Loucy (cell line): ENCODE measurements around the gene NEUROD6.

Source experiments
- H2AFZ ChIP-seq: fragments of 200-600 bp; sonication (generic); 2 replicates; pipeline ENCODE4 v1.6.0; 2016; ENCODE audit warnings: antibody characterized with exemption, mild to moderate bottlenecking, low read length, moderate library complexity
- H3F3A ChIP-seq: fragments of 200-600 bp; 2 replicates; pipeline ENCODE4 v1.6.0; 2016; ENCODE audit warnings: antibody characterized with exemption, low read depth, mild to moderate bottlenecking
- H3K27me3 ChIP-seq: fragments of 200-600 bp; sonication (generic); 2 replicates; pipeline ENCODE4 v1.6.1; 2014; ENCODE audit warnings: low read length, mild to moderate bottlenecking; ENCODE audit not compliant: insufficient read depth, poor library complexity, severe bottlenecking
- H3K36me3 ChIP-seq: fragments of 200-600 bp; sonication (generic); 2 replicates; pipeline ENCODE4 v1.6.1; 2016; ENCODE audit warnings: low read length; ENCODE audit not compliant: insufficient read depth
- H3K4me1 ChIP-seq: fragments of 200-600 bp; sonication (generic); 2 replicates; pipeline ENCODE4 v1.5.1; 2014; ENCODE audit warnings: low read length, mild to moderate bottlenecking; ENCODE audit not compliant: insufficient read depth, poor library complexity, severe bottlenecking
- H3K4me2 ChIP-seq: fragments of 200-600 bp; sonication (generic); 2 replicates; pipeline ENCODE4 v1.6.0; 2014; ENCODE audit warnings: antibody characterized with exemption, low read length, low read depth, mild to moderate bottlenecking; ENCODE audit not compliant: poor library complexity, severe bottlenecking
- H3K4me3 ChIP-seq: fragments of 200-600 bp; sonication (generic); 2 replicates; pipeline ENCODE4 v1.5.1; 2014; ENCODE audit warnings: low read length, mild to moderate bottlenecking, mixed read lengths; ENCODE audit not compliant: poor library complexity, severe bottlenecking
- H3K79me2 ChIP-seq: fragments of 200-600 bp; sonication (generic); 2 replicates; pipeline ENCODE4 v1.6.1; 2014; ENCODE audit warnings: low read length; ENCODE audit not compliant: insufficient read depth
- H3K9ac ChIP-seq: fragments of 200-600 bp; sonication (generic); 2 replicates; pipeline ENCODE4 v1.6.0; 2014; ENCODE audit warnings: mild to moderate bottlenecking, low read depth, low read length, moderate library complexity; ENCODE audit not compliant: poor library complexity, severe bottlenecking
- H3K9me2 ChIP-seq: fragments of 200-600 bp; sonication (generic); replicated peaks from 2 replicates; pipeline ENCODE4 v1.6.1; 2016; ENCODE audit warnings: low read depth, low read length, mixed read lengths
- H3K9me3 ChIP-seq: fragments of 200-600 bp; sonication (generic); 2 replicates; pipeline ENCODE4 v1.6.1; 2014; ENCODE audit warnings: mild to moderate bottlenecking, antibody characterized with exemption, low read length, low read depth; ENCODE audit not compliant: insufficient read depth
- H4K20me1 ChIP-seq: fragments of 200-600 bp; sonication (generic); 2 replicates; pipeline ENCODE4 v1.6.0; 2014; ENCODE audit warnings: antibody characterized with exemption, low read length, mild to moderate bottlenecking; ENCODE audit not compliant: insufficient read depth, poor library complexity, severe bottlenecking
- EZH2phosphoT487 ChIP-seq: fragments of 200-600 bp; IDR thresholded peaks from 2 replicates; pipeline ENCODE4 v1.6.1; 2018; ENCODE audit warnings: antibody characterized with exemption, mild to moderate bottlenecking, moderate library complexity, borderline replicate concordance
- TF ChIP-seq, protein P1 (sequence below): fragments of 200-600 bp; sonication (generic); conservative IDR thresholded peaks from 2 replicates; pipeline ENCODE4 v1.5.1; 2014; ENCODE audit warnings: mild to moderate bottlenecking, antibody characterized with exemption, low read length

The NEUROD6 gene

DNA sequence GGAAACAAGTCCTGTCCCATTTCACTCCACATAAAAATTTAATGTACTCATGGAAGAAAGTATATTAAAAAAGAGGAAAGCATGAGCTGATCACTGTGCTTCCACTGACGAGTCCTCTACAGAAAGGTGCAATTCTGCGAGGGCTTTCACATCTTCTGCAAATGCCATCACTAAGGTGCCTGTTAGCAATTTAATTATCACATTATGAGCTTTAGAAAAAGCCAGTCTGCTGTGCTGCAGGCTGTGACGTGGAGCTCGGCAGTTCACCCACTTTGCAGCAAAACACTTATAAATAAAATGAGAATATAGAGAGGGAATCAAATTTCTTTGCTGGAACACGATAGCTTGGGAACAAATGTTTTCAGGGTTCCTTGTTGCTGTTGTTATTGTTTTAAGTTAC is 22.5 kb upstream of the NEUROD6 start:
- Histone ChIP-seq H3K36me3 (no peaks in the 10 kb centered on the region), H3K4me2 (no peak overlapping the region), H3K9me3 (no peaks in the 10 kb centered on the region), H3K9me2 (no peaks in the 10 kb centered on the region), H2AFZ (no peak overlapping the region), H4K20me1 (no peaks in the 10 kb centered on the region), H3K27me3 (no peaks in the 10 kb centered on the region), H3K4me3 (no peak overlapping the region), H3K4me1 (no peaks in the 10 kb centered on the region), H3K9ac (no peak overlapping the region), H3K79me2 (no peaks in the 10 kb centered on the region), H3F3A (no peaks in the 10 kb centered on the region)
- TF ChIP-seq EZH2phosphoT487 = no peak
- TF ChIP-seq, protein P1, sequence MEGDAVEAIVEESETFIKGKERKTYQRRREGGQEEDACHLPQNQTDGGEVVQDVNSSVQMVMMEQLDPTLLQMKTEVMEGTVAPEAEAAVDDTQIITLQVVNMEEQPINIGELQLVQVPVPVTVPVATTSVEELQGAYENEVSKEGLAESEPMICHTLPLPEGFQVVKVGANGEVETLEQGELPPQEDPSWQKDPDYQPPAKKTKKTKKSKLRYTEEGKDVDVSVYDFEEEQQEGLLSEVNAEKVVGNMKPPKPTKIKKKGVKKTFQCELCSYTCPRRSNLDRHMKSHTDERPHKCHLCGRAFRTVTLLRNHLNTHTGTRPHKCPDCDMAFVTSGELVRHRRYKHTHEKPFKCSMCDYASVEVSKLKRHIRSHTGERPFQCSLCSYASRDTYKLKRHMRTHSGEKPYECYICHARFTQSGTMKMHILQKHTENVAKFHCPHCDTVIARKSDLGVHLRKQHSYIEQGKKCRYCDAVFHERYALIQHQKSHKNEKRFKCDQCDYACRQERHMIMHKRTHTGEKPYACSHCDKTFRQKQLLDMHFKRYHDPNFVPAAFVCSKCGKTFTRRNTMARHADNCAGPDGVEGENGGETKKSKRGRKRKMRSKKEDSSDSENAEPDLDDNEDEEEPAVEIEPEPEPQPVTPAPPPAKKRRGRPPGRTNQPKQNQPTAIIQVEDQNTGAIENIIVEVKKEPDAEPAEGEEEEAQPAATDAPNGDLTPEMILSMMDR = no peak

DNA sequence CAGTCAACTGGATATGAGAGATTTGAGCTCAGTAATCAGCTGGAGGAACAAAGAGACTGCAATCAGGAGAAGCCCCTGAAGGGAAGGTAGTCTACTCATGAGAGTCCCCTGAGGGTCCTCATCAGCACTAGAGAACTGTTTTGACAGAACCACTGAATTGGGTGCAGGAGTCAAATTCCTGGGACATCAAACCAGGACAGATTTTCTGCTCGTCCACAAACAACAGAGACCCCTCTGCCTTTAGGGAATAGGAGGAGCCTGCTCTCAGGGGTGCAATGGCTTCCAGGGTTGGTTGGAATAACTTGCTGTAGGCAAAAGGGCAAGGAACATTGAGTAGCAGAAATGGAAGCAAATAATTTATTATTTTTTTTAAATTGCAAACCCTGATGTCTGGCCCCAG is 21.9 kb upstream of the NEUROD6 start:
- Histone ChIP-seq H3F3A (no peaks in the 10 kb centered on the region), H3K9me2 (no peaks in the 10 kb centered on the region), H3K9ac (no peak overlapping the region), H3K9me3 (no peaks in the 10 kb centered on the region), H3K36me3 (no peaks in the 10 kb centered on the region), H3K4me2 (no peak overlapping the region), H4K20me1 (no peaks in the 10 kb centered on the region), H3K4me1 (no peaks in the 10 kb centered on the region), H3K4me3 (no peak overlapping the region), H3K79me2 (no peaks in the 10 kb centered on the region), H3K27me3 (no peaks in the 10 kb centered on the region), H2AFZ (no peak overlapping the region)
- TF ChIP-seq, protein P1 = no peak
- no peak for TF ChIP-seq EZH2phosphoT487

DNA sequence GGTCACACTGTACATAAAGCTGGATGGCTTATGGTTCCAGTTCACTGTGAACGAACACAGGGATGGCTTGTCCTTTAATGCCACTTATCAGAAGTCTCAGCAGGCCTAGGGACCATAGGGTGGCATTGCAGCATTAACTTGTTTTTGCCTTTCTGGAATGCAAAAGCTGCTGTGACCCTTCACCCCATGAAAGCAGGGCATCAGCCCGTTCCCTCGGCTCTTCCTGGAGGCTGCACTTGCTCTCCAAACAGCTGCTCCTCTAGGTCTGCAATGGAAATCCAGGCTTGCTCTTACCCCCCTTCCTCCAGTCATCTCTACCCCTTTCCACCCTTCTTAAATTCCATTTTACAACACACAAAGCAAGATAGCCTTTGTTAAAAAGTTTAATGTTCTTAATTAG is 17.9 kb upstream of the NEUROD6 start:
- Histone ChIP-seq H3K9me2 (no peaks in the 10 kb centered on the region), H3K4me2 (no peak overlapping the region), H4K20me1 (no peaks in the 10 kb centered on the region), H3K36me3 (no peaks in the 10 kb centered on the region), H3K27me3 (no peaks in the 10 kb centered on the region), H3F3A (no peaks in the 10 kb centered on the region), H3K4me3 (no peak overlapping the region), H3K9me3 (no peaks in the 10 kb centered on the region), H3K79me2 (no peaks in the 10 kb centered on the region), H3K9ac (no peak overlapping the region), H2AFZ (no peak overlapping the region), H3K4me1 (no peaks in the 10 kb centered on the region)
- TF ChIP-seq EZH2phosphoT487 = no peak
- TF ChIP-seq, protein P1 = no peak
